GM13976 (cell line): Measurements from ENCODE around the gene S100A8.

Experiments used
- DNase-seq: peaks from one replicate; pipeline ENCODE4 v3.0.0; 2012; ENCODE audit warnings: low spot score
- CTCF ChIP-seq: IDR thresholded peaks from 2 replicates; pipeline ENCODE4 v1.5.1; 2012; ENCODE audit warnings: borderline replicate concordance, mild to moderate bottlenecking; ENCODE audit not compliant: insufficient read depth; ENCODE audit errors: extremely low read depth, missing control alignments, control extremely low read depth
- in situ Hi-C: fragments of 300-500 bp; cut with MboI; formaldehyde crosslinking; loops from one replicate; pipeline ENCODE4 v1.12.0; 2022; ENCODE audit warnings: low sequenced_read_pairs, mixed read lengths, inconsistent platforms; ENCODE audit not compliant: unreplicated experiment

S100A8 gene

DNA sequence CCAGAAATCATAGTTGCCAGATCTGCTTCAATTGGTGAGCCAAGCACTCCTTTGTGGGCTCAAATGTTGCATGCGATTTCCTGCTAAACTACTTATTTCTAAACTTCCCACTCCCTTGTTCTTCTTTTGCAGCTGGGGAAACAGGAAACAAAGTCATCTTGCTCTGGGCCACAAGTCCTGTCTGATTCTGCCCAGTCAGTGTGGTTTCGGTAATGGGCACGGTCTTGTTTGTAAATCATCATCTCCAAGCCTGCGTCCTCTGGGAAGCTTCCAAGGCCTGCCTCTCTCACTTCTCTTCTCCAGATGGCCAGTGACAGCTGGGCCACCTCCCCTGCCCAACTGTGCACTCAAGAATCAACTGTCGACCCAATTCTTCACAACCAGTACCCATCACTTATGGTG, 4.4 kb downstream of the S100A8 start:
- in situ Hi-C loops, result no loop called here
- no peak for TF ChIP-seq CTCF
- DNase-seq, result no peak

DNA sequence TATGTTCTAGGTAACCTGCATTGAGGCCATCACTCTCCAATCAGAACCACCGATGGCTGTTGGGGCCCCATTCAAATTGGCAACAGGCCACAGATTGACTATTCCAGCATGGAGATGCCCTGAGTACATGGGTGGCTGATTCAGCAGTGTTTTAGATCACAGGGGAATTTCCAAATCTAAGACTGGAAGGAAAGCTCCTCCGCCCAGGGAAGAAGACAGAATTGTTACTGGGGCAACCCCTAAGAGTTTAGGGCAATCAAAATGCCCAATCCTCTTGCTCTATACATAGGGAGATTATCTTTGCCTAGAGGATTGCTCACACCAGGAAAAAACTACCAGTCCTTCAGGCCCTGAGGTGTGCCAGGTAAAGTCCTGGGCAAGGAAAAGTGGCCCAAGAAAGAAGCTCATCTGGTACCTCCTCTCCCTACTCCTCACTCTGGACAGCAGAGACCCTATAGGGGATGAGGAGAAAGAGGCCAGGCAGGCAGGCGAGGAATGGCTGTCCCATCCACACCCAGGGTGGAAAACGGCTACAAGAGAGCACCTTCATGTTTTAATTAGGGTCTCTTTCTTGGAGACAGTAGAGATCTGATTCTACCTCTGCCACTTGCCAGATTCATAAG, 5.8 kb downstream of the S100A8 start:
- DNase-seq, result no peak
- in situ Hi-C loops, result no loop called here
- no peak for TF ChIP-seq CTCF

- TF ChIP-seq CTCF, result no peak
- no peak for DNase-seq
- in situ Hi-C loops, result no loop called here
These were observed 10.2 kb downstream of the S100A8 start for GRCh38 chr1:153380711-153381110.

DNA sequence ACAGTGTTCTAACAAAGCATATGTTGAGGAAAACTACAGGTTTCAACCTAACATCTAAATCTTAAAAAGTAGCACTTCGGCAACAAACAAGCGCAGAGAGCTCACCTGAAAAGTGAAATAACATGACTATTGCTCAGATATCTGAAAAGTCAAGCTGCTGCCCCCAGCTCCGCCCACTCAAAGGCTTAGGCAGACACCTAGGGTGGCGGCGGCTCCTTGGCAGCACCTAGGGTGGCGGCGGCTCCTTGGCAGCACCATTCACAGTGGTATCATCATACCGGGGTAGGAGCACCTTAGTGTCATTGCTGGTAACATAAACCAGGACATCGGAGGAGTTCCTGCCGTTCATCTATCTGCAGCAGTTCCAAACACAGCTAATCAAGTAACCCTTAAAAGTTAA, 11.3 kb downstream of the S100A8 start:
- no peak for TF ChIP-seq CTCF
- no peak for DNase-seq
- in situ Hi-C loops, result no loop called here

DNA sequence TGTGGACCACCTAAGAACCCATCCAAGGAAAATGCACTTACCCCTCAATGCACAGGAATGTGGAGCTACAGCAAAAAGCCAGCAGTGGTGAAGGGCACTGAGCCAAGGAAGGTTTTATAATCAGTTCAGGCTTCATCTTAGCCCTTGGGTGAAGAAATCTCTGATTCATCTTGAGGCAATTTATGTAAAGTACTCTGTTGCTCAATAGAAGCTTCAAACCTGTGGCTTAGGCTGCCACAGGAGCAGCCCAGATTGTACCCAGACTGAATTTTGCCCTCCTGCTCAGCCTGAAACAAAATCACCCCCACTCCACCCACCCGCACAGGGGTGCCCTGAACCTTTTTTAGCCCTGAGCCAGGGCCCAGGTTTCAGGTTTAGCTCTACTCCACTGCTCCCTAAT, 15.4 kb downstream of the S100A8 start, which contains the start of gene S100A12:
TSS of gene S100A12 (minus strand) at position 111 of the 400 bp plus-strand sequence. CDS start 1,029 bp downstream, outside the sequence.
- in situ Hi-C loops, result no loop called here
- no peak for TF ChIP-seq CTCF
- no peak for DNase-seq

GRCh38 chr1:153374071-153374470, 16.8 kb downstream of the S100A8 start:
- DNase-seq, result no peak
- TF ChIP-seq CTCF, result no peak
- in situ Hi-C loops, result no loop called here

GRCh38 chr1:153372571-153372970, 18.3 kb downstream of the S100A8 start:
- in situ Hi-C loops, result no loop called here
- TF ChIP-seq CTCF, result no peak
- no peak for DNase-seq
